Activated naive CD4-positive, alpha-beta T cell (primary cell): ENCODE data around the gene DNAH7.
"Not testable (repeated sequence)": the region's sequence is repeated elsewhere in the genome, so short reads cannot be mapped to it uniquely, and the experiment has no call there.

Source experiments
- DNase-seq, 4 experiments: peaks; one replicate each; lab custom pipeline; 2025; lab: John Stamatoyannopoulos, UW

DNAH7 gene

GRCh38 chr2:195721042-195721441 lies 347.6 kb downstream of the DNAH7 start:
- no peak for DNase-seq

GRCh38 chr2:195716466-195716865 lies 352.2 kb downstream of the DNAH7 start:
- no peak for DNase-seq

- DNase-seq = no peak
These were observed 357.2 kb downstream of the DNAH7 start for GRCh38 chr2:195711478-195711877.

- no peak for DNase-seq
These were observed 358.5 kb downstream of the DNAH7 start for GRCh38 chr2:195709901-195710806.

GRCh38 chr2:195706161-195706900 lies 362.3 kb downstream of the DNAH7 start:
- DNase-seq = no peak

- DNase-seq = no peak
These were observed 368.2 kb downstream of the DNAH7 start for GRCh38 chr2:195700480-195700879.

- DNase-seq = no peak
These were observed 370.9 kb downstream of the DNAH7 start for GRCh38 chr2:195697681-195698220.

- no peak for DNase-seq
These were observed 372.6 kb downstream of the DNAH7 start for GRCh38 chr2:195696012-195696411.

GRCh38 chr2:195695002-195695631 lies 373.5 kb downstream of the DNAH7 start:
- DNase-seq = no peak

- DNase-seq = no peak
These were observed 374.1 kb downstream of the DNAH7 start for GRCh38 chr2:195694553-195694952.

GRCh38 chr2:195692531-195692930 lies 376.1 kb downstream of the DNAH7 start:
- DNase-seq = not testable (repeated sequence)
